Dendritic cell treated with granulocyte-macrophage colony-stimulating factor and Interleukin-4, amounts not matched to agents 40 ng/mL and 50 ng/mL, for 4 days (primary cell): ENCODE results near the gene ADSS1.

Experiments used
- H3K27ac Mint-ChIP-seq: one replicate; pipeline ENCODE4 v1.8.0; 2022; ENCODE audit warnings: mild to moderate bottlenecking, mixed read lengths
- H3K27me3 Mint-ChIP-seq: one replicate; pipeline ENCODE4 v1.8.0; 2022; ENCODE audit warnings: mild to moderate bottlenecking, mixed read lengths
- H3K36me3 Mint-ChIP-seq: one replicate; pipeline ENCODE4 v1.8.0; 2022; ENCODE audit warnings: low read depth, mixed read lengths
- H3K4me1 Mint-ChIP-seq: one replicate; pipeline ENCODE4 v1.8.0; 2022; ENCODE audit warnings: low read depth, mixed read lengths
- H3K4me3 Mint-ChIP-seq: one replicate; pipeline ENCODE4 v1.8.0; 2022; ENCODE audit warnings: mild to moderate bottlenecking, moderate library complexity, mixed read lengths
- H3K9me3 Mint-ChIP-seq: one replicate; pipeline ENCODE4 v1.8.0; 2022; ENCODE audit warnings: mixed read lengths
- intact Hi-C: fragments of 100-400 bp; cut with micrococcal nuclease; formaldehyde crosslinking; loops from one replicate; pipeline ENCODE4 v1.15.0; 2022

Gene ADSS1

DNA sequence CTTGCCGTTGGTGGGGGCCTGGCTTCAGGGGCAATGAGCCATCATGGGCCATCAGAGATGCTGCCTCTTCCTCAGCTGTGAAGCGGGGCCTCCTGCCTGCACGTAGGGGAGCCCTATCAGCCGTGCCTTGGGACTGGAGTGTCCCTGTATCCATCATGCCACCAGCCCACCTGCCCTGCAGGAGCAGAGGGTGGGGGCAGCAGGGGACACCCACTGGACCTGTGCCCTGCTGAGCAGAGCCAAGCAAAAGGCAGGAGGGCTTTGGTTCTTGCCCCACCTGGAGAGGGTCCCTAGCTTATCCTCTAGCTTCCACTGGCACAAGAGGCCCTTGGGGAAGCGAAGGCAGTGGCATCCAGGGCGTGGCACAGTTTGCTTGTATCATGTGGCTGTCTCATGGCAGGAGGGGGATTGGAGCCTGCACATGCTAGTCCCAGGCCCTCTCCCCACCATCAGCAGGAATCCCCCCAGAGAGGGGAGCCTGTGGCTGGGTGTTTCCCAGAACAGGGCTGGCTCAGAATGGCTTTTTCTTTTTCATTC, 10.1 kb downstream of the ADSS1 start:
- H3K27me3 Mint-ChIP-seq, result peaks cover 12% of the 10 kb centered on the region
- H3K4me3 Mint-ChIP-seq, result no peak overlapping the region
- H3K9me3 Mint-ChIP-seq, result no peaks in the 10 kb centered on the region
- peaks cover 23% of the 10 kb centered on the region for H3K4me1 Mint-ChIP-seq
- no peak overlapping the region for H3K27ac Mint-ChIP-seq
- H3K36me3 Mint-ChIP-seq, result no peaks in the 10 kb centered on the region
- intact Hi-C loops, result no loop called here

DNA sequence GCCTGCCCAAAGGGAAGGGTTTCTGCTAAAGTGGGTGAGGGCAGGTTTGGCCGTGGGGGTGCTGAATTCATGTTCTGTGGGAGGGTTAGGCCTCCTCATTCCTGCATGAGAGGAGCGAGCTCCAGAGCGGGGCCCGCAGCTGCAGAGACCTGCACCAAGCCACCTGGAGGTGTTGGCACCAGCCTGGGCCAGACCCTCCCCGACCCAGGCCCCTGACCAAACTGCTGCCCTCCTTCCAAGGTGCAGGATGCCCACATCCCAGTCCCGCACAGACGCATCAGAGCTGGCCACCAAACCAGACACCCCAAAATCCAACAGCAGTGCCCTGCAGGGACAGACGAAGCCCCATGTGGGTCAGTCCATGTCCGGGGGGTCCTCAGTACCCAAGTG, 10.6 kb downstream of the ADSS1 start:
- no peak overlapping the region for H3K4me3 Mint-ChIP-seq
- H3K27ac Mint-ChIP-seq, result no peak overlapping the region
- no peaks in the 10 kb centered on the region for H3K9me3 Mint-ChIP-seq
- peaks cover 23% of the 10 kb centered on the region for H3K4me1 Mint-ChIP-seq
- intact Hi-C loops, result no loop called here
- H3K27me3 Mint-ChIP-seq, result peaks cover 10% of the 10 kb centered on the region
- no peaks in the 10 kb centered on the region for H3K36me3 Mint-ChIP-seq

DNA sequence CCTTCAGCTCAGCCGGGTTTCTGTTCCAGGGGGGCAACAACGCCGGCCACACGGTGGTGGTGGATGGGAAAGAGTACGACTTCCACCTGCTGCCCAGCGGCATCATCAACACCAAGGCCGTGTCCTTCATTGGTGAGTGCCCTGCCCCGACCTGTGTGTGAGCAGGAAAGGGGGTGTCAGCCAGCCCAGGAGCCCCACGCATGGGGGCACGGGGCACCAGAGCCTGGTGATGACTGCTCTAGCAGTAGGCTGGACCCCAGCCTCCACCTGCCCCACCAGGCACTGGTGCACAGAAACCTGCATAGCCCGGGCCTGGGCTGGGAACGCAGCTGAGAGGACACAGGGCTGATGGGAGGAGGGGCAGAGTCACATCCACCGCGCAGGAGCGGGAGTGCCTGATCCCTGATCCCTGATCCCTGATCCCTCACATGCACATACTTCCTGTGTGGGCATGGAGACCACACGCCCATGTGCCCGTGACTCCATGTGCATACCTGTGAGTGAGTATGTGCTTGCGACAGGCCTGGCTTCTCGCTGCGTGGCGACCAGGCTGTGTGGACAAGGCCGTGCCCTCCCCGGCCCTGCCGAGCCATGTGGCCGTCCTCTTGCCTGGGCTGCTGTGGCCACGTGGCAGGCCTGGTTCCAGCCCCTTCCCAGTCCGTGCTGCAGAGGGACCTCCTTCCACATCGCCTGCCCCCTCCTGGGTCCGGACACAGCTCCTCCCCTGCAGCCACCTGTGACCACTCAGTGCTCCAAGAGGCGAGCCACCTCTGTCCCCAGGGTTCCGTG, 11.2 kb downstream of the ADSS1 start:
- Mint-ChIP-seq H3K36me3 (no peaks in the 10 kb centered on the region), H3K4me1 (peaks cover 23% of the 10 kb centered on the region), H3K9me3 (no peaks in the 10 kb centered on the region), H3K27ac (no peak overlapping the region), H3K4me3 (no peak overlapping the region), H3K27me3 (peaks cover 10% of the 10 kb centered on the region)
- intact Hi-C loops, result no loop called here

DNA sequence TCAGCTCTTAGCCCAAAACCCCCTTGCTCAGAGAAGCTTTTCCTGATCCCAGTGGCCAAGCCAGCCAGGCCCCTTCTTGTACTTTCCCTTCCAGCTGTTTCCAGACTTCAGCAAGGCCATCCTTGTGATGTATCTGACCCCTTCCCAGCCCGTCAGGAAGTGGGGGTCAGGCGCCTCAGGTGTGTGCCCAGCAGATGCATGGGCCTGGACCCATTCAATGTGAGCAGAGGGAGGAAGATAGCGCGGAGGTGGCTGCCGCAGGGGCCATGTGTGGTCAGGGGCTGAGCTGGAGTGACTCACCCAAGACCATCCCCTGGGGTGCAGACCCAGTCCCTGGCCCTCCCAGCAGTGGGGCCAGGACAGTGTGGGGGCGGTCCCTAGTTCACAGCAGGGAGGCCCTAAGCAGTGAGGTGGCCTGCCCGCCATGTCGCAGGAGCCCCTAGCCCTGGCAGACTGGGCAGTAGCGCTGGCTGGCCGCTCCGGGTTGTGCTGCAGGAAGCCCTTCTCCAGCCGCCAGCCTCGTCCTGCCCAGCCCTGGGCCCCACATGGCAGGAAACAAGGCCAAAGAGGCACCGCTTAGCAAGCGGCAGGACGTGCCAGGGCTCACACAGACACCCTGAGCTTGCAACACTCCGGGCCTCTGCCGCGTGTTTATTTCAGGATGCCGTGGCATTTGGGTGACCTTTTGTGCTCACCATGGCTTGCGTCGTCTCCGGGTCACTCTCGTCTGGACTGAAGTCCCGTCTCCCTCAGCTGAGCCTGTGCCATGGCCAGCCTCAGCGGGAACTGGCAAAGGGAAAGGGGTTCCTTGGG, 12.0 kb downstream of the ADSS1 start:
- H3K9me3 Mint-ChIP-seq, result no peaks in the 10 kb centered on the region
- no peaks in the 10 kb centered on the region for H3K36me3 Mint-ChIP-seq
- intact Hi-C loops, result no loop called here
- peak overlapping the region; percentile 9 for H3K27ac Mint-ChIP-seq
- H3K4me3 Mint-ChIP-seq, result no peak overlapping the region
- peaks cover 23% of the 10 kb centered on the region for H3K4me1 Mint-ChIP-seq
- peaks cover 10% of the 10 kb centered on the region for H3K27me3 Mint-ChIP-seq

DNA sequence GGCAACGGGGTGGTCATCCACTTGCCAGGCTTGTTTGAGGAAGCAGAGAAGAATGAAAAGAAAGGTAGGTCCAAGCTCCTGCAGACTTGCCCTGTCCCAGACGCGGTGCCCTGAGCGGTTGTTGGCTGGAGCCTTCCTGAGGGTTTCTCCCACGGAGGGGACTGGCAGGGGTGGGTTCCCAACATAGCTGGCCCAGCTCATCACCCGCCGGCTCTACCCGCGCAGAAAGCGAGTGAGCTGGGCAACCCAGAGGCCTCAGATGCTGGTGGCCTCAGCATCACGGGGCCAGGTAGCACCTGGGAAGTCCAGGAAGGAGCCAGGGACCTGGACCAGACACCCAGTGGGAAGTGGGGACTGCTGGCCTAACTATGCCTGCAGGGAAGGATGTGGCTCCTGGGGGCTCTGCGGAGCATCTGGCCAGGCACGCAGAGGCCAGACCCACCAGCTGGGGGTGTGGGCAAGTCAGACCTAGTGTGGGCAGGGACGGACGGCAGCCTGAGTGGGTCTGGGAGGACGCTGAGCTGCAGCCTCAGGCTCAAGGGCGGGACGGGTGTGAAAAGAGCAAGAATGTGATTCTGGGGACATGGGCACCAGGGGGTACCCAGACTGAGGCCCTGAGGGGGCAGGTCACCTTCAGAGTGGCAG, 14.5 kb downstream of the ADSS1 start:
- intact Hi-C loops, result no loop called here
- peaks cover 23% of the 10 kb centered on the region for H3K4me1 Mint-ChIP-seq
- no peaks in the 10 kb centered on the region for H3K9me3 Mint-ChIP-seq
- H3K27ac Mint-ChIP-seq, result no peak overlapping the region
- H3K36me3 Mint-ChIP-seq, result no peaks in the 10 kb centered on the region
- H3K27me3 Mint-ChIP-seq, result peaks cover 7% of the 10 kb centered on the region
- no peak overlapping the region for H3K4me3 Mint-ChIP-seq

DNA sequence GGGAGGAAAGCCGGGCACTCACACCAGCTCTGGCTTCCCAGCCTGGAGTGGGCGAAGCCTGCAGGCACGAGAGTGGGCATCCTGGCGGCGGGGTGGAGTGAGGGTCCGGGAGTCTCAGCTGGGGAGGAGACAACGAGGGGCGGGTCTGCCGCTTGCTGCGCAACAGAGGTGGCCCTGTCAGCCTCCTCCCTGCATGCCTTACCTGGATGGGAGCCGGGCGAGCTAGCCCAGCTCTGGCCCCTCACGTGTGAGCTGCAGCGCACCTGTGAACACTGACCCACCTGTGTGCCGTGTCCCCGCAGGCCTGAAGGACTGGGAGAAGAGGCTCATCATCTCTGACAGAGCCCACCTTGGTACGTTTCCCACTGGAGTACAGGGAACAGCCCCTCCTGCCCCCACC, 15.0 kb downstream of the ADSS1 start:
- no peak overlapping the region for H3K27ac Mint-ChIP-seq
- H3K27me3 Mint-ChIP-seq, result peaks cover 6% of the 10 kb centered on the region
- H3K9me3 Mint-ChIP-seq, result no peaks in the 10 kb centered on the region
- intact Hi-C loops, result no loop called here
- peaks cover 23% of the 10 kb centered on the region for H3K4me1 Mint-ChIP-seq
- H3K36me3 Mint-ChIP-seq, result no peaks in the 10 kb centered on the region
- H3K4me3 Mint-ChIP-seq, result no peak overlapping the region

DNA sequence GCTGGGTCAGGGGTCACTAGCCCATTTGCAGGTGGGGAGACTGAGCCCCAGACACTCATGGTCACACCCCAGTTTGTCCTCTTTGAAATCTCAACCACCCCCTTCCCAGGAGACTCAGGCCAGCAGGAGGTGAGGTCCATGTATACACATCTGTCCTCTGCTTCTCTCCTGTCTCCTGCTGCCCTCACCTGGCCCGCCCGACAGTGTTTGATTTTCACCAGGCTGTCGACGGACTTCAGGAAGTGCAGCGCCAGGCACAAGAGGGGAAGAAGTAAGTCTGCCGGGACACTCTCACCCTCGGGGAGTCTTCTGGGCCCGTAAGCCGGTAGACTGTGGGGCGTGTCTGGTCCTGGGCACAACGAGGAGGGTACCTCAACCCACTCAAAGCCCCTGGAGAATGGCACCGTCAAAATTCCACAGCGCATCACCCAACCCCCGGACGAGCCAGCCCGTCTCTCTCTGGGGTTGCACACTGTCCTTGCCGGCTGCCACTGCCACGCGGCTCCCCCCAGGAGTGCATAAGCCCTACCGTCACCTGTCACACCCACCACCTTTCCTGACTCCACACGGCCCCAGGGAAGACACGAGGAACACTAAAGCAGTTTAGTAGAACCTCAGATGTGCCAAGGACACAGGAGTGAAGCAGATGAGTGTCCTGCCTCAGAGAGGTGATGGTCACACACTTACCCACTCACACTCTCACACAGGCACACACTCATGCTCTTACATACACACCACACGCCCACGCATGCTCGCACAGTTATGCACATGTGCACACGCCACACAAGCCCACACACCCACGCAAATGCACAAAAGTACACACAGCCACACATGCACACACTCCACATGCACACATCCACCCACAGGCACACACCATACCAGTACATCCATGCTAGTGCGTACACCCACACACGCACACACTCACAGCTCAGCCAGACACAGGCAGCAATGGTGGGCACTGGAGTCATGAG, 15.8 kb downstream of the ADSS1 start:
- no peaks in the 10 kb centered on the region for H3K9me3 Mint-ChIP-seq
- no peaks in the 10 kb centered on the region for H3K36me3 Mint-ChIP-seq
- peaks cover 23% of the 10 kb centered on the region for H3K4me1 Mint-ChIP-seq
- no peak overlapping the region for H3K4me3 Mint-ChIP-seq
- H3K27me3 Mint-ChIP-seq, result peaks cover 6% of the 10 kb centered on the region
- no peak overlapping the region for H3K27ac Mint-ChIP-seq
- intact Hi-C loops, result no loop called here

DNA sequence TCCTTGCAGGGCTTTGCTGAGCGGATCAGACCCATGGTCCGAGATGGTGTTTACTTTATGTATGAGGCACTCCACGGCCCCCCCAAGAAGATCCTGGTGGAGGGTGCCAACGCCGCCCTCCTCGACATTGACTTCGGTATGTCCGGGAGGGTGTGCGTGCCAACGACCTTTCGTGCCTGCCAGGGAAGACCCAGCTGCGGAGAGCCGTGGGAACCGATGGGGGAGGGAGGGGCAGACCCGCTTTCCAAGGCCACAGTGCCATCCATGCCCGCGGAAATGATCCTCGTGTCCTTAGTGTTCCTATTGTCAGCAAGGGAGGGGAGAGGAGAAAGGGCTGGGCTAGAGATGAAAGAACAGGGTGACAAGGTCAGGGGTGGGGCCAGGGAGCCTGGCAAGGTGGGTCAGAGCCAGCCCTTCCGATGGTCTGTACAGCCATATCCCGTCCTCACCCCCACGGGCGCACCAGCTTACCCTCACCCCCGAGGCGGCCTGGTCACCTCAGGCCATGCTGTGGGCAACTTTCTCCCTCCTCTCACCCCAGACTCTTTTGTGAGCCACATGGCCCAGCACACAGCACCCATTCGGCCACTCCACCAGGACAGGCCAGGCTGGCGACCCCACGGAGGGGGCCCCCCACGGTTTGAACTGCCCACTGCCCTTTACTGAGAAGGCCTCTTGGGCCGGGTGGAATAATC, 17.2 kb downstream of the ADSS1 start:
- Mint-ChIP-seq H3K9me3 (no peaks in the 10 kb centered on the region), H3K27ac (no peak overlapping the region), H3K27me3 (peaks cover 6% of the 10 kb centered on the region), H3K36me3 (no peaks in the 10 kb centered on the region), H3K4me1 (peaks cover 13% of the 10 kb centered on the region), H3K4me3 (no peak overlapping the region)
- intact Hi-C loops, result no loop called here

DNA sequence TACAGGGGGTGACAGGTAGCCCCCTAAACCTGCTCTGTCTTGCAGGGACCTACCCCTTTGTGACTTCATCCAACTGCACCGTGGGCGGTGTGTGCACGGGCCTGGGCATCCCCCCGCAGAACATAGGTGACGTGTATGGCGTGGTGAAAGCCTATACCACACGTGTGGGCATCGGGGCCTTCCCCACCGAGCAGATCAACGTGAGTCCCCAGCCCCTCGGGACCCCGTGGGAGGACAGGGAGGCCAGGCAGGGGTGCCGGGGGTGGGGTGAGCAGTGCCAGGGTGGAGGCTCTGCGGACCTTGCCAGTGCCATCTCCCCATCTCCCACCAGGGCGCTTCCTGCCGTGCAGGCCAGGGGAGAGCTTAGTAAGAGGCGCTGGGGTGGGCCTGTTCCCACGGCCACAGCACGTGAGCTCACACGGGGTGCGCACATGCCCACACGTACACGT, 17.8 kb downstream of the ADSS1 start:
- H3K27me3 Mint-ChIP-seq, result peaks cover 4% of the 10 kb centered on the region

DNA sequence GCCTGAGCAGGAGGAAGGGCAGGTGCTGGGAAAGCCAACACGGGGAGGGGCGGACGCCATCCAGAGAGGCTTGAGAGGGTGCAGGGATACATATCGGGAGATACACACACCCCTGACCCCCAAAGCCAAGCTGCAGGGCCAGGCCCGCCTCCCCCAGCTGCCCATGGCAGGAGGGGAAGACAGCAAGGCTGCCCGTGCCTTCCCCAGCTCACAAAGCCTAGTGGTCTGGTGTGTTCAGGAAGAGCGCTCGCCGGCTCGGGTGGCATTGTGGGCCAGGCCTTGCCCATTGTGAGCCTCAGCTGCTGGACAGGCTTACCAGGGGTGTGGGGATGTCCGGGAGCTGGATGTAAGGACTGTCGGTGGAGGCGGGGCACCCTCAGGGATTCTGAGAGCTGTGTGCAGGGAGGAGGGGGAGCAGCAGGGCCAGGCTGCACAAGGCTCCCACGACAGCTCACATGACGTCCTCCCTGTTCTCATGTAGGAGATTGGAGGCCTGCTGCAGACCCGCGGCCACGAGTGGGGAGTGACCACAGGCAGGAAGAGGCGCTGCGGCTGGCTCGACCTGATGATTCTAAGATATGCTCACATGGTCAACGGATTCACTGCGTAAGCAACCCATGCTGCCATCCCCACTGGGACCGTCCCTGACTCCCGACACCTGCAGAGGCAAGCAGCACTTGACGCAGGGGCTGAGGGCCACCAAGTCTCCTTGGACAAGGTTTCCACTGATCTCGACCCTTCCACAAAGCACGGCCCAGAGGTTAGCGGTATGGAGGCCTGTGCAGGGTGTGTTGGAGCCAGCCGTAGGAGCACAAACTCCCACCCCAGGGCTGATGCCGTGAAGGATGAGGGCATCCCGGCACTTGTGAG, 18.8 kb downstream of the ADSS1 start:
- Mint-ChIP-seq H3K27me3 (peaks cover 2% of the 10 kb centered on the region), H3K4me3 (no peak overlapping the region), H3K27ac (no peak overlapping the region), H3K9me3 (no peaks in the 10 kb centered on the region), H3K4me1 (no peaks in the 10 kb centered on the region), H3K36me3 (no peaks in the 10 kb centered on the region)
- intact Hi-C loops, result no loop called here

More for the DNA sequence above, 17.8 kb downstream of the ADSS1 start:
- intact Hi-C loops, result no loop called here
- Mint-ChIP-seq H3K27ac (no peak overlapping the region), H3K4me1 (peaks cover 9% of the 10 kb centered on the region), H3K9me3 (no peaks in the 10 kb centered on the region), H3K4me3 (no peak overlapping the region), H3K36me3 (no peaks in the 10 kb centered on the region)

DNA sequence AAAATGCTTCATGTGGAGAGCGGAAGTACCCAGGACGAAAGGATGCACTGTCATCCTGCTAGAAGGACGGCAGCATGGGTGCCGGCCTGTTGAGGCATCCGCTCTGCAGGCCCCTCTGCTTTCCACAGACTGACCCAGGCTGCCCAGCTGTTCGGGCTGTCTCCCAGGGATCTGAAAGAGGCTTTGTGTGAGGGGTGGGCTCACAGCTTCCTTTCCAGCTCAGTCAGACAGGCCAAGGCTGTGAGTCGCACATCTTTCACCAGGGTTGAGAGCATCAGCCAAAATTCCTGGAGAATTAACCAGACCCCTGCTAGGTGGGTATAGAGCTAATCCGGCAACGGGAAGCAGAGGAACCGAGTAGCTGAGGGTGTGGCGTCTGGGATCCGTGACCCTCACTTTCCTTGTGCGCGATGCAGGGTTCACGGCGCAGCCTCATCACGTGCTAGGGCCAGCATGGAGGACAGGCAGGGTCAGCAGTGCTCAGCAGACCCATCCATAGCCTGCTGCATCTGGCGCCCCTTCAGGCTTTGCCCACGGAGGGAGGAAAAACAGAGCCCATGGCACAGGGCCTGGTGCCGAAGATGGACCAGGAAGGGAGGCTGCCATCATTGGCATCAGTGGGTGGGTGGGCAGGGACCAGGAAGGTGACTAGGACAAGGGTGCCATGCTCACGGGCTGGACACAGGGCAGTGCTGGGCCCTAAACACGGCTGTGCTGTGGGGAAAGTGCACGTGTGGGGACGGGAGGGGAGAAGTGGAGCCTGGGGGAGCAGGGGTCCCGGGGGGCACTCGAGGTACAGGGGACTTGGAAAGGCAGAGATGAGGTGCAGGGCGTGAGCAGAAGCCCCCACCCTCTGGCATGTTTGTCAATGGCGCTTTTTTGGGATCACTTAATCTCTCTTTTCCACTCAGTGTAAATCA, 19.7 kb downstream of the ADSS1 start:
- no peaks in the 10 kb centered on the region for H3K9me3 Mint-ChIP-seq
- no peak overlapping the region for H3K27ac Mint-ChIP-seq
- no peaks in the 10 kb centered on the region for H3K4me1 Mint-ChIP-seq
- peaks cover under 1% of the 10 kb centered on the region for H3K27me3 Mint-ChIP-seq
- H3K36me3 Mint-ChIP-seq, result no peaks in the 10 kb centered on the region
- no peak overlapping the region for H3K4me3 Mint-ChIP-seq
- intact Hi-C loops, result no loop called here
